Activated CD8-positive, alpha-beta memory T cell treated with anti-CD3 and anti-CD28 coated beads for 36 hours (primary cell): ENCODE measurements around the gene LRRC27. TPM values are rescaled to one million over a fixed set of nuclear protein-coding genes. Genes with fewer than 3 reads are reported as not detected.
"Not testable (repeated sequence)": the region's sequence is repeated elsewhere in the genome, so short reads cannot be mapped to it uniquely, and the experiment has no call there.

ENCODE experiments used
- CTCF ChIA-PET: fragments of 350-600 bp; sonication (Branson Sonifier 250); formaldehyde crosslinking; loops from one replicate; lab custom pipeline; 2021; ENCODE audit warnings: antibody characterized with exemption; lab: Charles Lee
- POLR2A ChIA-PET: fragments of 350-600 bp; sonication (Branson Sonifier 250); formaldehyde crosslinking; loops from one replicate; lab custom pipeline; 2021; ENCODE audit warnings: antibody characterized with exemption; lab: Charles Lee
- total RNA-seq, 2 experiments: library from RNA; stranded (reverse); gene quantifications; one replicate each; pipeline ENCODE4 v1.2.3, GENCODE V29; 2021

Gene LRRC27
- total RNA-seq, 2 experiments from 2014 or later = 2.4 to 3.4 TPM

- ChIA-PET CTCF (no interaction called here), POLR2A (no interaction called here)
Observed at GRCh38 chr10:132311338-132311939, 20.6 kb upstream of the LRRC27 start.

- ChIA-PET CTCF (no interaction called here), POLR2A (no interaction called here)
Observed at GRCh38 chr10:132313305-132313704, 18.7 kb upstream of the LRRC27 start.

- ChIA-PET CTCF (no interaction called here), POLR2A (no interaction called here)
Observed at GRCh38 chr10:132313865-132314264, 18.1 kb upstream of the LRRC27 start.

GRCh38 chr10:132314336-132314735 is 17.7 kb upstream of the LRRC27 start:
- ChIA-PET POLR2A (no interaction called here), CTCF (no interaction called here)

- POLR2A ChIA-PET, CTCF ChIA-PET: not testable (repeated sequence)
Observed at GRCh38 chr10:132314881-132315280, 17.1 kb upstream of the LRRC27 start.

- POLR2A ChIA-PET = no interaction called here
- CTCF ChIA-PET = no interaction called here
Observed at GRCh38 chr10:132316133-132316532, 15.9 kb upstream of the LRRC27 start.

- CTCF ChIA-PET, POLR2A ChIA-PET: not testable (repeated sequence)
Observed at GRCh38 chr10:132317477-132317876, 14.5 kb upstream of the LRRC27 start.

GRCh38 chr10:132319853-132320653 is 11.9 kb upstream of the LRRC27 start:
- POLR2A ChIA-PET = no interaction called here
- CTCF ChIA-PET = interaction anchor here (0.7 to 1.5 kb wide), 3 partner anchors 17 to 31 kb away, joined by 3 read pairs; no protein-coding TSS in a partner anchor

- ChIA-PET POLR2A (no interaction called here), CTCF (interaction anchor here (1.0 kb wide), 1 partner anchor 16 kb away, joined by 3 read pairs; no protein-coding TSS in a partner anchor)
Observed at GRCh38 chr10:132320654-132321469, 11.1 kb upstream of the LRRC27 start.

- POLR2A ChIA-PET = no interaction called here
- CTCF ChIA-PET = no interaction called here
Observed at GRCh38 chr10:132321726-132322125, 10.3 kb upstream of the LRRC27 start.

GRCh38 chr10:132322586-132323048 is 9.4 kb upstream of the LRRC27 start:
- ChIA-PET CTCF (no interaction called here), POLR2A (no interaction called here)

GRCh38 chr10:132324186-132324585 is 7.8 kb upstream of the LRRC27 start:
- ChIA-PET CTCF (no interaction called here), POLR2A (no interaction called here)

- POLR2A ChIA-PET = no interaction called here
- CTCF ChIA-PET = no interaction called here
Observed at GRCh38 chr10:132326344-132326889, 5.6 kb upstream of the LRRC27 start.

- ChIA-PET POLR2A (no interaction called here), CTCF (no interaction called here)
Observed at GRCh38 chr10:132326925-132327324, 5.1 kb upstream of the LRRC27 start.

GRCh38 chr10:132328106-132328505 is 3.9 kb upstream of the LRRC27 start:
- ChIA-PET CTCF (no interaction called here), POLR2A (no interaction called here)

GRCh38 chr10:132328738-132329137 is 3.3 kb upstream of the LRRC27 start:
- ChIA-PET POLR2A (no interaction called here), CTCF (no interaction called here)

- CTCF ChIA-PET = no interaction called here
- POLR2A ChIA-PET = interaction anchor here (1.4 kb wide), 1 partner anchor 118 kb away, joined by 4 read pairs; no protein-coding TSS in a partner anchor
Observed at GRCh38 chr10:132329565-132330485, 2.2 kb upstream of the LRRC27 start.

GRCh38 chr10:132330486-132330833 is 1.5 kb upstream of the LRRC27 start:
- POLR2A ChIA-PET = interaction anchor here (1.4 kb wide), 1 partner anchor 117 kb away, joined by 4 read pairs; no protein-coding TSS in a partner anchor
- CTCF ChIA-PET = no interaction called here

GRCh38 chr10:132332433-132332754 is 401 bp downstream of the LRRC27 start:
- ChIA-PET POLR2A (no interaction called here), CTCF (no interaction called here)
